ENCODE data around the gene CRHR2.

The CRHR2 gene

GRCh38 chr7:30717181-30717580, 34.9 kb upstream of the CRHR2 start:
- in situ Hi-C loops (cut with HindIII; ENCODE audit: low sequenced_read_pairs): no loop called here
- no peak for DNase-seq (ENCODE audit: low read depth, low spot score)

GRCh38 chr7:30714129-30714528, 31.9 kb upstream of the CRHR2 start:
- no peak for TF ChIP-seq CTCF (IDR thresholded peaks at IDR 0.05; ENCODE audit: low read depth, low read length)
- DNase-seq (ENCODE audit: low read depth, low spot score): no peak
- in situ Hi-C loops (cut with HindIII; ENCODE audit: low sequenced_read_pairs): no loop called here
- H3K4me3 ChIP-seq (ENCODE audit: low read depth, low read length): no peak overlapping the region

More at GRCh38 chr7:30717181-30717580, 34.9 kb upstream of the CRHR2 start:
- H3K4me3 ChIP-seq (ENCODE audit: low read depth, low read length): no peak overlapping the region
- TF ChIP-seq CTCF (IDR thresholded peaks at IDR 0.05; ENCODE audit: low read depth, low read length): no peak

- in situ Hi-C loops (cut with HindIII; ENCODE audit: low sequenced_read_pairs): no loop called here
- H3K4me3 ChIP-seq (ENCODE audit: low read depth, low read length): no peak overlapping the region
- no peak for DNase-seq (ENCODE audit: low read depth, low spot score)
- no peak for TF ChIP-seq CTCF (IDR thresholded peaks at IDR 0.05; ENCODE audit: low read depth, low read length)
Observed at GRCh38 chr7:30713392-30713791, 31.1 kb upstream of the CRHR2 start.

- DNase-seq (ENCODE audit: low read depth, low spot score): no peak
- no peak overlapping the region for H3K4me3 ChIP-seq (ENCODE audit: low read depth, low read length)
- no peak for TF ChIP-seq CTCF (IDR thresholded peaks at IDR 0.05; ENCODE audit: low read depth, low read length)
- in situ Hi-C loops (cut with HindIII; ENCODE audit: low sequenced_read_pairs): no loop called here
Observed at GRCh38 chr7:30710669-30711068, 28.4 kb upstream of the CRHR2 start.

GRCh38 chr7:30709549-30709948, 27.3 kb upstream of the CRHR2 start:
- H3K4me3 ChIP-seq (ENCODE audit: low read depth, low read length): no peak overlapping the region
- no peak for TF ChIP-seq CTCF (IDR thresholded peaks at IDR 0.05; ENCODE audit: low read depth, low read length)
- DNase-seq (ENCODE audit: low read depth, low spot score): no peak
- in situ Hi-C loops (cut with HindIII; ENCODE audit: low sequenced_read_pairs): no loop called here

- H3K4me3 ChIP-seq (ENCODE audit: low read depth, low read length): no peak overlapping the region
- no peak for DNase-seq (ENCODE audit: low read depth, low spot score)
- in situ Hi-C loops (cut with HindIII; ENCODE audit: low sequenced_read_pairs): no loop called here
- TF ChIP-seq CTCF (IDR thresholded peaks at IDR 0.05; ENCODE audit: low read depth, low read length): no peak
Observed at GRCh38 chr7:30708983-30709382, 26.7 kb upstream of the CRHR2 start.

GRCh38 chr7:30708412-30708811, 26.2 kb upstream of the CRHR2 start:
- no peak for DNase-seq (ENCODE audit: low read depth, low spot score)
- TF ChIP-seq CTCF (IDR thresholded peaks at IDR 0.05; ENCODE audit: low read depth, low read length): no peak
- in situ Hi-C loops (cut with HindIII; ENCODE audit: low sequenced_read_pairs): no loop called here
- no peak overlapping the region for H3K4me3 ChIP-seq (ENCODE audit: low read depth, low read length)
